ENCODE data around the gene RIPPLY2.

RIPPLY2 gene

DNA sequence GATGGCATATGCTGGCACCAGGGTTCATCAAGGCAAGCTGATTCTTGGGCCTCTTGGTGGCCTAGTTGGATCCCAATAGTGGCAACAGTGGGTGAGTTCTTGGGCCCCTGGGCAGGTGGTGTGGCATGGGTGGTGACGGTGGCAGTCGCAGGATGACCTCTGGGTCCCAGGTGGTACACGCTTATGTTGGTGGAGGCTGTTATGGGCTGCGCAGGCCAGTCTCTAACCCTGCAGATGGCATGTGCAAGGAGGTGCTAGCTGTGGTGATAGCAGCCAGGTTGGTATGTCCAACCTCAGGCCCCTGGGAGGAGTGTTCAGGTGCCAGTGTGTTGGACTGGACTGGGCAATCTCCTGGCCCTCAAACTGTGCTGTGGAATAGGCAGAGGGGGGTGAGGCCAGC is 52.5 kb downstream of the RIPPLY2 start:
- DNase-seq (ENCODE audit: low read depth), result no peak
